T-helper 2 cell treated with Interferon-gamma antibody and Interleukin-4, amounts not matched to agents 5 μg/mL and 100 μg/mL, for 36 hours (primary cell): ENCODE measurements around the gene STS.

Experiments
- DNase-seq: peaks from one replicate; pipeline ENCODE4 v3.0.0; 2021; ENCODE audit warnings: low spot score
- H3K27ac Mint-ChIP-seq: one replicate; pipeline ENCODE4 v1.8.0; 2021; ENCODE audit warnings: mild to moderate bottlenecking, mixed read lengths
- H3K27me3 Mint-ChIP-seq: one replicate; pipeline ENCODE4 v1.8.0; 2021; ENCODE audit warnings: low read depth, mixed read lengths
- H3K36me3 Mint-ChIP-seq: one replicate; pipeline ENCODE4 v1.8.0; 2021; ENCODE audit warnings: low read depth, mixed read lengths
- H3K4me1 Mint-ChIP-seq: one replicate; pipeline ENCODE4 v1.8.0; 2021; ENCODE audit warnings: low read depth, mixed read lengths
- H3K4me3 Mint-ChIP-seq: one replicate; pipeline ENCODE4 v1.8.0; 2022; ENCODE audit warnings: mild to moderate bottlenecking, moderate library complexity, mixed read lengths
- H3K9me3 Mint-ChIP-seq: one replicate; pipeline ENCODE4 v1.8.0; 2021; ENCODE audit warnings: mixed read lengths

STS gene

GRCh38 chrX:7119950-7120877 lies 27.3 kb upstream of the STS start:
- H3K27ac Mint-ChIP-seq, result no peak overlapping the region
- H3K4me1 Mint-ChIP-seq, result peaks cover 15% of the 10 kb centered on the region
- H3K27me3 Mint-ChIP-seq, result no peaks in the 10 kb centered on the region
- H3K4me3 Mint-ChIP-seq, result no peak overlapping the region
- H3K36me3 Mint-ChIP-seq, result peaks cover 4% of the 10 kb centered on the region
- H3K9me3 Mint-ChIP-seq, result no peaks in the 10 kb centered on the region
- no peak for DNase-seq

- no peaks in the 10 kb centered on the region for H3K27me3 Mint-ChIP-seq
Observed at GRCh38 chrX:7120878-7121219, 26.7 kb upstream of the STS start.

GRCh38 chrX:7127056-7127455 lies 20.5 kb upstream of the STS start:
- no peak for DNase-seq
- H3K36me3 Mint-ChIP-seq, result peaks cover 5% of the 10 kb centered on the region

More at GRCh38 chrX:7120878-7121219, 26.7 kb upstream of the STS start:
- Mint-ChIP-seq H3K36me3 (peaks cover 8% of the 10 kb centered on the region), H3K9me3 (no peaks in the 10 kb centered on the region), H3K4me1 (peaks cover 15% of the 10 kb centered on the region), H3K4me3 (no peak overlapping the region), H3K27ac (no peak overlapping the region)
- no peak for DNase-seq

GRCh38 chrX:7131621-7132020 lies 15.9 kb upstream of the STS start:
- H3K4me1 Mint-ChIP-seq, result peaks cover 15% of the 10 kb centered on the region
- no peaks in the 10 kb centered on the region for H3K9me3 Mint-ChIP-seq
- no peak for DNase-seq
- H3K36me3 Mint-ChIP-seq, result peaks cover 2% of the 10 kb centered on the region
- no peak overlapping the region for H3K4me3 Mint-ChIP-seq
- no peaks in the 10 kb centered on the region for H3K27me3 Mint-ChIP-seq
- no peak overlapping the region for H3K27ac Mint-ChIP-seq

More at GRCh38 chrX:7127056-7127455, 20.5 kb upstream of the STS start:
- H3K27ac Mint-ChIP-seq, result no peak overlapping the region
- H3K9me3 Mint-ChIP-seq, result no peaks in the 10 kb centered on the region
- no peak overlapping the region for H3K4me3 Mint-ChIP-seq
- no peaks in the 10 kb centered on the region for H3K27me3 Mint-ChIP-seq
- no peaks in the 10 kb centered on the region for H3K4me1 Mint-ChIP-seq

- Mint-ChIP-seq H3K4me1 (peaks cover 15% of the 10 kb centered on the region), H3K27me3 (no peaks in the 10 kb centered on the region), H3K4me3 (no peak overlapping the region), H3K9me3 (no peaks in the 10 kb centered on the region), H3K27ac (peak overlapping the region; percentile 61), H3K36me3 (peaks cover 2% of the 10 kb centered on the region)
- DNase-seq, result no peak
Observed at GRCh38 chrX:7132335-7133049, 15.0 kb upstream of the STS start.

GRCh38 chrX:7133050-7133440 lies 14.5 kb upstream of the STS start:
- H3K4me1 Mint-ChIP-seq, result peaks cover 15% of the 10 kb centered on the region
- peaks cover 2% of the 10 kb centered on the region for H3K36me3 Mint-ChIP-seq
- no peak for DNase-seq
- peak overlapping the region; percentile 61 for H3K27ac Mint-ChIP-seq
- H3K4me3 Mint-ChIP-seq, result no peak overlapping the region
- H3K9me3 Mint-ChIP-seq, result no peaks in the 10 kb centered on the region
- H3K27me3 Mint-ChIP-seq, result no peaks in the 10 kb centered on the region

GRCh38 chrX:7134981-7135380 lies 12.5 kb upstream of the STS start:
- no peak overlapping the region for H3K4me3 Mint-ChIP-seq
- H3K4me1 Mint-ChIP-seq, result peaks cover 15% of the 10 kb centered on the region
- H3K36me3 Mint-ChIP-seq, result peaks cover 2% of the 10 kb centered on the region
- DNase-seq, result no peak
- no peaks in the 10 kb centered on the region for H3K27me3 Mint-ChIP-seq
- H3K27ac Mint-ChIP-seq, result no peak overlapping the region
- H3K9me3 Mint-ChIP-seq, result no peaks in the 10 kb centered on the region

GRCh38 chrX:7139202-7140081 lies 8.1 kb upstream of the STS start:
- H3K36me3 Mint-ChIP-seq, result no peaks in the 10 kb centered on the region
- H3K4me1 Mint-ChIP-seq, result peaks cover 18% of the 10 kb centered on the region

GRCh38 chrX:7143076-7143475 lies 4.4 kb upstream of the STS start:
- Mint-ChIP-seq H3K27ac (no peak overlapping the region), H3K27me3 (no peaks in the 10 kb centered on the region), H3K4me1 (peaks cover 22% of the 10 kb centered on the region), H3K4me3 (no peak overlapping the region), H3K36me3 (no peaks in the 10 kb centered on the region), H3K9me3 (no peaks in the 10 kb centered on the region)
- no peak for DNase-seq

More at GRCh38 chrX:7139202-7140081, 8.1 kb upstream of the STS start:
- no peak for DNase-seq
- Mint-ChIP-seq H3K4me3 (no peak overlapping the region), H3K27me3 (no peaks in the 10 kb centered on the region), H3K9me3 (no peaks in the 10 kb centered on the region), H3K27ac (no peak overlapping the region)

GRCh38 chrX:7143941-7144525 lies 3.5 kb upstream of the STS start:
- peaks cover 22% of the 10 kb centered on the region for H3K4me1 Mint-ChIP-seq
- H3K27ac Mint-ChIP-seq, result no peak overlapping the region
- H3K27me3 Mint-ChIP-seq, result no peaks in the 10 kb centered on the region
- H3K9me3 Mint-ChIP-seq, result no peaks in the 10 kb centered on the region
- H3K4me3 Mint-ChIP-seq, result no peak overlapping the region
- DNase-seq, result no peak
- no peaks in the 10 kb centered on the region for H3K36me3 Mint-ChIP-seq

- no peak overlapping the region for H3K27ac Mint-ChIP-seq
- DNase-seq, result no peak
- no peaks in the 10 kb centered on the region for H3K9me3 Mint-ChIP-seq
- no peaks in the 10 kb centered on the region for H3K36me3 Mint-ChIP-seq
- H3K4me3 Mint-ChIP-seq, result no peak overlapping the region
- H3K27me3 Mint-ChIP-seq, result no peaks in the 10 kb centered on the region
- H3K4me1 Mint-ChIP-seq, result peaks cover 22% of the 10 kb centered on the region
Observed at GRCh38 chrX:7145454-7145853, 2.1 kb upstream of the STS start.

GRCh38 chrX:7146020-7146702 lies 1.4 kb upstream of the STS start:
- H3K4me3 Mint-ChIP-seq, result peak overlapping the region; percentile 81
- no peaks in the 10 kb centered on the region for H3K9me3 Mint-ChIP-seq
- H3K27ac Mint-ChIP-seq, result no peak overlapping the region
- no peaks in the 10 kb centered on the region for H3K36me3 Mint-ChIP-seq
- no peak for DNase-seq
- no peaks in the 10 kb centered on the region for H3K27me3 Mint-ChIP-seq
- H3K4me1 Mint-ChIP-seq, result peaks cover 22% of the 10 kb centered on the region
